ENCODE results near the gene AKT2.

GRCh38 chr19:40236026-40236355 lies 49.2 kb downstream of the AKT2 start:
- TF ChIP-seq POLR2A (IDR thresholded peaks at IDR 0.05; ENCODE audit: low read depth, low read length), result no peak
- no peak for TF ChIP-seq POLR2AphosphoS5 (IDR thresholded peaks at IDR 0.05; ENCODE audit: low read depth, low read length)
- TF ChIP-seq TAF1 (IDR thresholded peaks at IDR 0.05; ENCODE audit: borderline replicate concordance, low read depth, low read length), result no peak
